GM12892 (cell line): ENCODE measurements around the gene SLC39A10.

Experiments used
- POLR2A ChIP-seq: IDR thresholded peaks from 2 replicates; pipeline ENCODE4 v1.6.1; 2011; ENCODE audit warnings: low read depth, low read length, control low read depth
- POLR2AphosphoS5 ChIP-seq: IDR thresholded peaks from 2 replicates; pipeline ENCODE4 v1.6.1; 2011; ENCODE audit warnings: low read depth, low read length, control low read depth

DNA sequence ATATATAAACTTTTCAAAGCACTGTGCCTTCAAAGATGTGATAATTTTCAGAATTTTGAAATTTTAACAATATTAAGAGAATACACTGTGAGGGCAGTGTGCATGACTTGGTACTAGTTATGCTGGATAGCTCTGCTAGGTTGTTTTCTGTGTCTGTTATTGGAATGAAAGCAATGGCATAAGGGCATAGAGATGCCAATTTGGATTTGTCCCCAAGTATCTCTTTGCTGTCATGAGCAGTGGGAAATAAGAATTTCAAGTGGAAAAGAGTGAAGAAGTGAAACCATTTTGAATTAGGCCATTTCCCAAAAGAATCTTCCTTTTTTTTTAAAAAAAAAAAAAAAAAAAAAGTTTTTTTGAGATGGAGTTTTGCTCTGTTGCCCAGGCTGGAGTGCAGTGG lies 76.8 kb downstream of the SLC39A10 start:
- no peak for TF ChIP-seq POLR2A
- TF ChIP-seq POLR2AphosphoS5: no peak
